B cell (primary cell): Measurements from ENCODE around the gene NUP93.

Experiments used
- EZH2 ChIP-seq: IDR thresholded peaks from 2 replicates; pipeline ENCODE4 v1.6.1; 2012; ENCODE audit warnings: borderline replicate concordance, low read depth, mild to moderate bottlenecking, moderate library complexity, low read length; ENCODE audit not compliant: insufficient read depth, poor library complexity, severe bottlenecking
- TF ChIP-seq, protein P1 (sequence below): fragments of 200-600 bp; IDR thresholded peaks from one replicate; pipeline ENCODE4 v1.8.0; 2022; ENCODE audit warnings: antibody characterized with exemption, mild to moderate bottlenecking

DNA sequence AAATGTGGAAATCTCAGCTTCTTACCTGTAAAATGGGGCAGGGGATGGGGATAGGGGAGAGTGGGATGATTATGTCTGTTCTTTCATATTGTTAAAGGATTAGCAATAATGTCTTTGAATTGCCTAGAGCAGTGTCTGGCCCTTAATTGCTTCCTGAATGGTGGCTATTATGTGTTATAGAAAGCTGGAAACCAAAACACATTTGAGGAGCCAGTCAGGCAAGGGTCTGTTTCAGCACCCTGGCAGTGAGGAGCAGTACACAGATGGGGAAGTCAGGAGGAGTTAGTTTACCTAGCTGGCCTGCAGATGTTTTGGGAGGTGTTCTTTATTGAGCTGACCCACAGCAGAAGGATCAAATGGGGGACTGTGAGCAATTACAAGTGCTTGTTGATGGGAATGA, 63.0 kb downstream of the NUP93 start:
- TF ChIP-seq EZH2, result no peak
- TF ChIP-seq, protein P1, sequence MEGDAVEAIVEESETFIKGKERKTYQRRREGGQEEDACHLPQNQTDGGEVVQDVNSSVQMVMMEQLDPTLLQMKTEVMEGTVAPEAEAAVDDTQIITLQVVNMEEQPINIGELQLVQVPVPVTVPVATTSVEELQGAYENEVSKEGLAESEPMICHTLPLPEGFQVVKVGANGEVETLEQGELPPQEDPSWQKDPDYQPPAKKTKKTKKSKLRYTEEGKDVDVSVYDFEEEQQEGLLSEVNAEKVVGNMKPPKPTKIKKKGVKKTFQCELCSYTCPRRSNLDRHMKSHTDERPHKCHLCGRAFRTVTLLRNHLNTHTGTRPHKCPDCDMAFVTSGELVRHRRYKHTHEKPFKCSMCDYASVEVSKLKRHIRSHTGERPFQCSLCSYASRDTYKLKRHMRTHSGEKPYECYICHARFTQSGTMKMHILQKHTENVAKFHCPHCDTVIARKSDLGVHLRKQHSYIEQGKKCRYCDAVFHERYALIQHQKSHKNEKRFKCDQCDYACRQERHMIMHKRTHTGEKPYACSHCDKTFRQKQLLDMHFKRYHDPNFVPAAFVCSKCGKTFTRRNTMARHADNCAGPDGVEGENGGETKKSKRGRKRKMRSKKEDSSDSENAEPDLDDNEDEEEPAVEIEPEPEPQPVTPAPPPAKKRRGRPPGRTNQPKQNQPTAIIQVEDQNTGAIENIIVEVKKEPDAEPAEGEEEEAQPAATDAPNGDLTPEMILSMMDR, result no peak
